NCI-H1694 (cell line): Measurements from ENCODE around the gene TRIM47.
"Not testable (repeated sequence)": the region's sequence is repeated elsewhere in the genome, so short reads cannot be mapped to it uniquely, and the experiment has no call there.

Source experiments
- DNase-seq: peaks from one replicate; lab custom pipeline; 2025; lab: John Stamatoyannopoulos, UW

TRIM47 gene

DNA sequence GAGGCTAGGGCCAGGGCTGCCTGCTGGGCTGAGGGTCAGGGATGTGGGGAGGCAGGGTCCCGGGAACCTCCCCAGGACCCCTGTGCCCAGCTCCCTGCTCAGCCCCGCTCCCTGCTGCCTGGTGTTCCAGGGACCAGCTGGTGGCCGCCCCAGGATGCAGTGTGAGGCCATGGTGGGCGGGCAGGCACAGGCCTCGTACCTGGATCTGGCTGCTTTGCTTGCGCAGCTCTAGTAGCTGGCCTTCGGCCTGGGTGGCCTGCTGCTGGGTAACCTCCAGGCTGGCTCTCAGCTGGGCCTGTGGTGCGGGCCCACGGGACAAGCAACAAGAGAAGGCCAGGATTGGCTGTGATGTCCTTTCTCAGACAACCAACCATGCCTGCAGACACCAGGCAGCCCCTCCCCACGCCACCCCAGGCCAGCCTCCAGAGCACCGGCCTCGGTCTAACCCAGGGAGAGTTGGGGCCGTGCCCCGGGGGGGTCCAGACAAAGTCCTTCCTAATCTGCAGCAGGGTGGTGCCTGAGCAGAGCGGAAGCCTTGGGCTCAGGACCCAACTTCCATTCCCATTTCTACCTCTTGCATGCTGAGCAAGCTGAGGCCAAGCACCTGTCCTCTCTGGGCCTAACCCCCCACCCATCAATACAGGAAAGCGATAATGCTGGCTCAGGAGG lies 14.3 kb upstream of the TRIM47 start:
- DNase-seq: no peak

DNA sequence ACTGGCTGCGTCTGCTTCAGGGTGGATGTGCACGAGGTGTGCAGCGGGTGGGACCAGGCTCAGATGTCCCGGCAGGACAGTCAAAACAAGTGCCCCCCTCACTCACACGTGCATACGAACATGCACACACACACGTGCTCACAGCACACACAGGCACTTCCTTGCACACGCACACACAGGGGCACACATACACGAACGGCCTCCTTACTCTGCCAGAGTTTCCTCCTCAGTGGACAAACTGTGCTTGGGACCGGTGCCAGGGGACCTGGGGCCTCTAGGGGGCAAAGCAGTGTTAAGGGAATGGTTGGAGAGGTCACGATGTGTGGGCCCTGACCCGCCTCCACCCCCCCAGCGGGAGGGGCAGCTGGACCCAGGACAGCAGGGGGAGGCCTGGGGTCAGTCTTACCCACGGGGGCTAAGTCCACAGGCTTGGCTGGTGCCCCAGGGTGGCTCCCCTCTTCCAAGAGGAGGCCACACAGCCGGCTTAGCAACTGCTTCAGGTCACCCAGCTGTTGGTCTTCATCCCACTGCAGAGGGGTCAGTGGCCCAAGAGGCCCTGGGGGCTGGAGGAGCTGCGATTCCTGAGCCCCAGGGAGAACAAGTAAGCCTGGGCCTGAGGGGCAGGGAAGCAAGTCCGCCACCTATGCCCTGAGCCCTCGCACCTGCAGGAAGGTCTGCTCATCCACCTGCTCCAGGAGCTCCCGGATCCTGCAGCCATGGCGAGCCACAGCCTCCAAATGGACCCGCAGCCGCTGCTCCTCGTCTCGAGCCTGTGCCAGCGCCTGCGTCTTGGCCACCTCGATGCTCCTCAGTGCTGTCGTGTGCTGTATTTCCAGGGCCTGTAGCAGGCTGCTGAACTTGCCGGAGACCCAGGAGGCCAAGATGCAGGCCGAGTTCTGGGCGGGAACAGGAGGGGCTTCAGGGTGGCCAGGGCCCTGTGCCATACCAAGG lies 13.5 kb upstream of the TRIM47 start:
- no peak for DNase-seq

DNA sequence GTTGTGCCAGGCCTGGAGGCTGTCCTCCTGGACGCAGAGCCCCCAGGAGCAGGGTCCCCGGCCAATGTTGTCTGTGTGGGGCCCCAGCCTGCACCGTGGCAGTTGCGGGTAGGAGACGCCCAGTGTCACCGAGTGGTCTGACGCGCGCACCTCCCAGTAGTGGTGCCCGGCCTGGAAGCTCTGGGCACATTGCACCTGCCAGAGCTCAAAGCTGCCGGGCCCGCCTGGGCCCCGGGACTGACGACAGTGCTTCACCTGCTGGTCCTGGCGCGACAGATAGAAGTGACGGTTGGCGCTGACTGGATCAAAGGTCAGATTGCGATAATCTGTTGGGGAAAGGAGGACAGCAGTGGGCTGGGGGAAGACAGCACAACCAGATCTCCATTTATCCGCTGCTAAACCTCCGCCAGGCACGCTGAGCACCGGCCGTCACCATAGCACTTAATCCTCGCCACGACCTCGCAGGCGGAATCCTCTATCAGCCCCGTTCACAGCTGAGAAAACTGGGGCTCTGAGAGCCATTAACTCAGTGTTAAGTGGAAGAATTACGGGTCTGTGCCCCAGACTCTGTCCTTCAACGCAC lies 12.7 kb upstream of the TRIM47 start:
- DNase-seq: no peak

DNA sequence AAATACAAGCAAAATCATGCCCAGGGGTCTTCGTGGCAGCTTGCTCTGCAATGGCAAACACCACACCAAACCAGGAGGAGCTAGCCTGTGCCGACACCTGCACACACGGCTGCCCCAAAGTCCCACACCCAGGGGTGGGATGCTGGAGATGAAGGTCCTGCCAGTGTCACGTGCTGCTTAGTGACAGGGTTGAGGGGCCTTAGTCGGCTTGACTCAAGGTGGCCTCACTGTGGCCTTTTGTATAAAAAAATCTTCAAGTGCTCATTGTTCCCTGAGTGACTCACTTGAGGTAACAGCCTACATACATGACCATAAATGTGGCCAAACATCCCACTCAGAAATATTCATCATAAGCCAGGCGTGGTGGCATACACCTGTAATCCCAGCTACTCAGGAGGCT lies 11.1 kb upstream of the TRIM47 start:
- DNase-seq: no peak

DNA sequence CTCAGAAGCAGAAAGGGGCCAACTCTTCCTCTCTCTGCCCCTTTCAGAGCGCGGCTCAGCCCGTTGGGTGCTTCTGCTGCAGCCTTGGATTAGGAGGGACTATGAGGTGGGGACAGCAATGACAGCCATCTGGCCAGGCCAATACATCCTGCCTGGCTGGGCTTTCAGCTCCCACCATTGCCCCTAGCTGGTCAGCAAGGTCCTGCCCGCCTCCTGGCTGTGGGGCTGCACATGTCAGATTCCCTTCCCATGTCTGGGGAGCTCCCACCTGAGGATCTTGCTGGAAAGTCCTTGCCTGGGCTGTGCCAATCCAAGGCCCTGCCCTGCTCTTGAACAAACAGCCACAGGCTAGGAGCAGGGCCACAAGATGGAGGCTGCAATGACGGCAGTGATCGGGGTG lies 10.1 kb upstream of the TRIM47 start:
- no peak for DNase-seq

DNA sequence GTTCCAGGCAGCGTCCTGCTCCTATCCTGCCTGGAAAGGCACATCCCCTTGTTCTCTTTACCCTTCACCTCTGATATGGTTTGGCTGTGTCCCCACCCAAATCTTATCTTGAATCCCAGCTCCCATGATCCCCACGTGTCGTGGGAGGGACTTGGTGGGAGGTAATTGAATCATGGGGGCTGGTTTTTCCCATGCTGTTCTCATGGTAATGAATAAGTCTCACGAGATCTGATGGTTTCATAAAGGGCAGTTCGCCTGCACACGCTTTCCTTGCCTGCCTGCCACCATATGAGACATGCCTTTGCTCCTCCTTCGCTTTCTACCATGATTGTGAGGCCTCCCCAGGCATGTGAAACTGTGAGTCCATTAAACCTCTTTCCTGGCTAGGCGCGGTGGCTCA lies 7.5 kb upstream of the TRIM47 start:
- DNase-seq: not testable (repeated sequence)

DNA sequence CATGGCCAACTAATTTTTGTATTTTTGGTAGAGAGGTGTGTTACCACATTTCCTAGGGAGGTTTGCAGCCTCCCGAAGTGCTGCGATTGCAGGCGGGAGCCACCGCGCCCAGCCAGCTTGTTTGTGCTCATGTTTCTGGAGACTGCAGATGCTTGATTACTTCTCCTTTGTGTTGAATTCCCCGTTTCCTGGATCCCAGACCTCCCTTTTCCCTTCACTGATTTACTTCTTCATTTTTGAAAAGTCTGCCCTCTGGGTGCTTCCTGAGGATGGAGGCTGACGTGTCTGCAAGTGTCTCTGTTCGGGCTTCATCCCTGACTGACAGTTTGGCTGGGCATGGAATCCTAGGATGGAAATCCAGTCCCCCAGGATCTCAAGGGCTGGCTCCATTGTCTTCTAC lies 7.0 kb upstream of the TRIM47 start:
- no peak for DNase-seq

DNA sequence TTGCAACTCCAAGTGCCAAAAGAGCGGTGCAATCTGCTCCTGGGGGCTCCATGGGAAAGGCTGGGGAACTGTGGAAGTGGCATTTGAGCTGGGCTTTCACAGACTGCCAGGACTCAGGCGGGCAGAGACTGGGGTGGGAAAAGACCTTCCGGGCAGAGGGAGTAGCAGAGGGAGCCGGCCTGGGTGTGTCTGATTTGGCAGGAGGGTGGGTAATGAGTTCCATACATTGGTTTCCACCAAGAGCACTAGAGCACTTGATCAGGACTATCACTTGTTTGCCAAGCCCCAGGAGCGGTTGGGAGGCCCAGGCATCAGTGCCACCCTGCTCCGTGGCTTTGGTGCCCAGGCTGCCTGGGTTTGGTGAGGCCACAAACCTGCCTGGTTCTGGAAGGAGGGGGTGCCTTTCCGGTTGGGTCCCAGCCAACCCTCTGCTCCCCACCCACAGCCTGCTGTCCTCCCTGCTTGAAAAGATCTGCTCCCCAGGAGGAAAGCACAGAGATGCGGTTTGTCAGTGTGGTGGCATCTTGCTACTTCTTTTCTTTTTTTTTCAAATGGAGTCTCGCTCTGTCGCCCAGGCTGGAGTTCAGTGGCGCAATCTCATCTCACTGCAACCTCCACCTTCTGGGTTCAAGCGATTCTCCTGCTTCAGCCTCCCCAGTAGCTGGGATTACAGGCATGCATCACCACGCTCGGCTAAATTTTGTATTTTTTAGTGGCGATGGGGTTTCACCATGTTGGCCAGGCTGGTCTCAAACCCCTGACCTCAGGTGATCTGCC lies 3.5 kb upstream of the TRIM47 start:
- DNase-seq: no peak

DNA sequence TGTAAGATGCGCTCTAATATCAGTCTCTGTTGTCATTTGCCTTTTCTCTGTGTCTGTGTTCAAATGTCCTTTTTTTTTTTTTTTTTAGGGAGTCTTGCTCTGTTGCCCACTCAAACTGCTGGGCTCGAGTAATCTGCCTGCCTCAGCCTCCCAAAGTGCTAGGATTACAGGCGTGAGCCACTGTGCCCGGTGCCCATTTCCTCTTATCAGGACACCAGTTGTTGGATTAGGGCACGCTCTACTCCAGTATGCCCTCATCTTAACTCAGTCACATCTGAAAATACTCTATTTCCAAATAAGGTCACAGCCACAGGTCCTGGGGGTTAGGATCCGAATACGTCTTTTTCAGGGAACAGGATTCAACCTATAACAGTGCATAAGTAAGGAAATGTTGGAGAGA lies 1.9 kb upstream of the TRIM47 start:
- DNase-seq: no peak

DNA sequence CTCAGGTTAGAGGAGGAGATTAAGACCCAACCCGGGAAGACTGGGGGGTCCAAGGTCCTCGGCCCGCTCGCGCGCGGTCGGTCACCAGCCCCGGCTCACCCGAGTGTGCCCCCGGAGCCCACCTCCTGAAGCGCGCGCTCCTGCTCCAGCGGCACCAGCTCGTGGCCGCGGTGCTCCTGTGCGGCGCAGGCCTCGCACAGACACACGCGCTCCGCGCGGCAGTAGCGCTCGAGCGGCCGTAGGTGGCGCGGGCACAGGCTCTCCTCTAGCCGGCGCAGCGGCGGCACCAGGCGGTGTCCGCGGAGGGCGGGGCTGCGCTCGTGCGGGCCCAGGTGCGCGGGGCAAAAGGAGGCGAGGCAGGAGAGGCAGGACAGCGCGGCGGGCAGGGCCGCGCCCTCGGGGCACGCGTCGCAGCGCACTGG lies 618 bp downstream of the TRIM47 start:
- DNase-seq: no peak

DNA sequence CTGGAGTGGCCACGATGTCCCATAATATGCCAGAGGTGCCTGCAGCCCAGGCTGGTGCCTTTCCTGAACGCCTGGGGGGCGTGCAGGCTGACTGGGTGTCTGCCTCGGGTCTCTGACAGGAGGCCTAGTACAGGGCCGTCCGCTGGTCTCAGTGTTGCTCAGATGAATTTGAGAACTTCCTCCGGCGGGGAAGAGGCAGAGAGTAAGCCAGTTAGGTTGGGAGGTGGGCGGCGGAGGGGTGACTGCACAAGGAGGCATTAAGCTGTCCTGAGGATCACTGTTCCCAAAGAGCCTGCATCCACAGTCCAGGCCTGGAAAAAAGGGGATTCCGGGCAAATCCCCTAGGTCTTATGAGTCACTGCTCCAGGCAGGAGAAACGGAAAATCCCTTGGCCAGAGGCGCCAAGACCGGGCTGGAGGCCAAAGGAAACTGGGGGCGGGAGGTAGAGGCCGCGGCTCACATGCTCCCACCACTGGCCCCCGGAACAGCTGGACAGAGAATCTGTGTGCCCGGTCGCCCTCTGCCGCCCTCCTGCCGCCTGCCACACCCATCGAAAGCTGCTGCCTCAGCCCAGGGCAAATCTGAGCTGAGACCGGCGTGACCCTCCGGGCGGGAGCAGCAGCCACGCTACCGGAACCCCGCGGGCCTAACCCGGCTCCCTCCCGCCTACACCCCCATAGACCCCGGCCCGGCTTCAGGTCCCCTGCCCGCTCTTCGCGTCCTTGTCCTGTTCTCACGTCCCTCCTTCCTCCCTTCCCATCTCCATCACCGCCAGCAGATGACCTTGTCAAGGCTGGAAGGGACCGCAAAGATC lies 1.2 kb downstream of the TRIM47 start:
- DNase-seq: no peak

DNA sequence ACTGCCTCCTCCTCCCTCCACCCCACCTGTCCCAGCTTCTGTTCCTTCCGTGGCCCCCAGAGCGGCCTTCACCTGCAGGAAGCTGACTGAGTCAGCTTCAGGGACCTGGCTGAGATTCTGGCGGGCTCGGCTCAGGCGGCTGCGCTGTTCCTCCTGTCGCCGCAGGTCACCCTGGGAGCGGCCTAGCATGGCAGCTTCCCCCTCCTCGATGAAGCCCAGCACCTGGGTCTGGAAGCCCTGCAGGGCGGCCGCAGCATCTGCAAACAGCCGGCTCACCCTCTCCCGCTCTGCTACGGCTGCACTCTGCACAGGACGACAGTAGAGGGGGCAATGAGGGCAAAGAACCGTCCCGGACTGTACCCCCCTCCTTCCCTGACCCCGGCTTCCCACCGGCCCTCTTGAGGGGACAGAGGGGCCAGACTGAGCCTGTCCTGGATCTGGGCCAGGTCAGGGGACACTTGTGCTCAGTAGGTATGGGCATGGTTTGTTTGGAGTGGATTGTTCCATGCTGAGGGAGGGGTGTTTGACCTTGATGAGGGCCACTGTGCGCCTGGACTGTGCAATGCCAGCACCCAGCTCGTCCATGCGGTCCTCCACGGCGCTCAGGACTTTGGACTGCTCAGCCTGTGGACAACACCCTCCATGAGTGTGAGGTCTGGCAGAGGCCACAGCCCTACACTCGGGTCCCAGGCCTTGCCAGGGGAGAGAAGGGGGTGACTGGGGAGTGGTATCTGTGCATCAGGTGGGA lies 2.0 kb downstream of the TRIM47 start:
- DNase-seq: no peak

DNA sequence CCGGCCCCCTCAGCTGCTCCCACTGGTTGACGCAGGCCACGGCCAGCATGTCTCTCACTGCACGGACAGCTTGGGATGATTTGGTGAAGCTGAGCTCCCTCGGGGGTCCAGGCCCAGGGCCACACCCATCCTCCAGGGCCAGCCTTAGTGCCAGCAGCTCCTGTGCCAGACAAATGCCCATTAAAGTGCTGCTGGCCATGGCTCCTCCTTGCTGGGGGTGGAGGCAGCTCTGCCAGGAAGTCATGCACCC lies 2.5 kb downstream of the TRIM47 start:
- no peak for DNase-seq

DNA sequence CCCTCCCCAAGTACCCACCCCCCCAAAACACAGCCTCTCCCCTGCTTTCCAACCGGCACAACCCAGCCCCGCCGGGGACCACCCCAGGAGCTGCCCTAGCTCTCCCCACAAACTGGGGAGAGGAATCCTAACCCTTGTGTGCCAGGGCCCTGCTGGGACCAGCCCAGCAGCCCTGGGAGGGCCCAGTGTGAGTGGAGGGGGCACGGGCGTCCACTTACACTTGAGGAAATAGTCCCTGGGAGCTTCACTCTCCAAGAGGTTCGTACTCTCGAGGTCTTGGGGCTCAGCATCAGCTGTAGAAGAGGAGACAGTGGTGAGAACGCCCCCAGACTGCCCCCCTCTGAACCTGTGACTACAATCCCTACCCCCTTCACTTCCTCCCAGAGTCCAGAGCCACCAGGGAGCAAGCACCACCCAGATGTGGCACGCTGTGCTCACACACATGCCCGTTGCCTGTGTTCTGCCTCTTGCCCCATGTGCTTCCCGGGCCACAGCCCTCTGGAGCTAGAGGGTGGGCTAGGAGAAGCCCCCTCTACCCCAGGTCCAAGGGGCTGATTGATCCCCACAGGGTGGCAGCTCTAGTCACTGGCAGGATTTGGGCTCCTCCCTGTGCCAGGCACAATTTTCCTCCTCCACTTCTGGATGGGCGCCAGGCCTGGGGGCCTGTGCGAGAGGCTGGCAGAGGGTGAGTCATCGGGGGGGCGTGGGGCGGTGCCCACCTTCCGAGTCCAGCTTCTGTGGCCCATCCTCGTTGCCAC lies 3.0 kb downstream of the TRIM47 start:
- DNase-seq: no peak

DNA sequence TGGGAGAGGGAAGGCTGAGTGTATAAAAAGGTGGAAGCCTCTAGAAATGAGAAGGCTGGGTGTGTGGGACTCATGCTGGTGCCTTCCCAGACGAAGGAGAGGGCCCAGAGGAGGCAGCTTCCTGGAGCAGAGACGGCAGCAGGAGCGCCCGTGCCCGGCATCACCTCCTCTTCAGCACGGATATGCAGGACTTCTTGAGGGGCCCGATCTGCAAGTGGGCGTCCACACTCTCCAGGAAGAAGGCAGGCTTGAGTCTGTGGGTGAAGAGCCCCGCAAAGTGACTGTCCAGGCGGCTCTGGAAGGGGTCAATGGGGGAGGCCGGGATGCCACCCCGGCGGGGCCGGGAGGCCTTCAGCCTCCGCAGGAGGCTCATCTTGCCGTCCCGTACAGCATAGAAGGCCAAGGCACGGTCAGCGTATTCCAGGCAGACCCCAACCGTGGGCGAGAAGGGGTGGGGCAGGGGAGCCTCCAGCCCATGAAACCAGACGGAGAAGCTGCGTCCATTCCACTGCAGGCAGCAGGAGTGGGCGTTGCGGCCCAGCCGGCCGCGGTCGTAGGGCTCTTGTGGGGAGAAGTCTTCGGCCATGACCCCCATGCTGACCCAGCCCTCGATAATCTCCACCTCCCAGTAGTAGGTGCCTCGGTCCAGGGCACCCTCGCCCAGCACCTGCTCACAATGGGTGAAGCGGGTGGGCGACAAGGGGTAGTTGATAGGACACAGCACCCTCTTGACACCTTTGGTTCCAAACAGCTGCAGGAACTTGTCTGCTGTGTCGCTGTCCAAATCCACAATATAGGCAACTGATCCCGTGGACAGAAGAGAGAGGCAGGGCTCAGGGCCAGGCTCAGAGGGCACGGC lies 3.8 kb downstream of the TRIM47 start:
- DNase-seq: no peak

DNA sequence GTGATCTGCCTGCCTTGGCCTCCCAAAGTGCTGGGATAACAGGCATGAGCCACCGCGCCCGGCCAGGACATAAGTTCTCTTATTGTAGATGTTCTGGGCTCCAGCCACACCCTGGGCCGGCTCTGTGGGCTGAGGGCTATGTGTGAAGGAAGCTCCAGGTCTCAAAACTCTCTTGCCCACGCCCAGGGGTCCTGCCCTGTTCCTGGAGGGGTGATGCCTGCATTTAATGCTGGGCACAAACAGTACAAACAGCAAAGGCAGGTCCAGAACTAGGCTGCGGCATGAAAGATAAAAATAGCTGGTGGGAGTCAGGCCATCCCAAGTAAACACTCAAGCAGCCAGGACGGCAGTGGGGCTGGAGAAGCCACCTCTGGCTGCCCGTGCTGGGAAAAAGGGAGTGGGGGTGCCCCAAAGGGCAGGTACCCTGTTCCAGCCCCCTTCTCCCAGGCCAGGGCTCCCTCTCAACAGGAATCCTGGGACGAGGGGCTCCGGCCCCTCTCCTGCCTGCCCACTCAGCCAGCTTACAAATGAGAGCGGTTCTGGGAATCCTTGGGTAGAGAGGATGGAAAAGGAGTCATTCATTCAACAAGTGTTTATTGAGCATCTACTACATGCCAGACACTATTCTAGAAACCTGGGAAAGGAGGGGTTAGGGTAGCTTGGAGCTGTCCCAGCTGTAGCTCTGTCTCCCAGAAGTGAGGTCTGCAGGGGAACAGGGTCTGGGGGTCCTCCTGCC lies 4.6 kb downstream of the TRIM47 start:
- no peak for DNase-seq

DNA sequence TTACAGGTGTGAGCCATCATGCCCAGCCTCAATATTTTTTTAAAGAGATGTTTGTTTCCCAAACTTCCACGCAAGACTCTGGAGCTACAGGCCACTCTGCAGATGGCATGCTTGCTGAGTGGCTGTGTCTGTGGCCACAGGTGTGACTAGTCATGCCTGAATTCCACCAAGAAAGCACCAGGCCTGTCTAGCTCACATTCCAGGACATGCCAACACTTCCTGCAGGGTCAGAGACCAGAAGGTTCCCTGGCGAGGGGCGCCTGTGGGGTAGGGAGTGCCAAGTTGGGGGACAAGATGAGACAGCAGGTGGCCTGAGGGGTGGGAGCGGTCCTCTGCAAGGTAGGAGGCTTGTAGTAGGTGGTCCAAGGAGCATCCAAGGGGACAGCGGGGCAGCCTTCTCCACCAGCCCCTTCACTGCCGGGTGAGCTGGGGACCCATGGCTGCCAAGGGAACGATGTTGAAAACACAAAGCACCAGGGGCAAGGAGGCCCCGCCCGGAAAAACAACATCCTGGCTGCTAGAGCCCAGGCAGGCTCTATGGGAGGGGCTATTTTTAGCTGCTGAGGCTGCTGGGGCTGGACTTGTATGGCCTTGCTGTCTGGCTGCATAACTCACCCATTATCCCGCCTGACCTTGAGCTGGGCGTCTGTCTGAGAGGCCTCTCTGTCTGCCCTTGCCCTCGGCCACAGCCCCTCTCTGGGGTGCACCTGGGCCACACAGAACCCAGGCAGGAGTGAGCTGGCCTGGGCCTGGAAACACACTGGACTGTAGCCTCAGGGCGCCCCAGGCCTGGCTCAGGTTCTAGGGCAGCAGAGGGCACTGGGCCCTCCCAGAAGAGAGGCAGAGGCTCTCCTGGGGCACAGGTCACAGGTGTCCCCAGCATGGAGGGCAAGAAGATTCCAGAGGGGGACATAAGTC lies 5.7 kb downstream of the TRIM47 start:
- no peak for DNase-seq
